GM21825 (cell line): ENCODE results near the gene SLC13A4.
"Not testable (repeated sequence)": the region's sequence is repeated elsewhere in the genome, so short reads cannot be mapped to it uniquely, and the experiment has no call there.

Source experiments
- ATAC-seq: cut with Tn5 transposase; IDR thresholded peaks from one replicate; pipeline ENCODE4 v1.9.1; 2021; ENCODE audit warnings: mild to moderate bottlenecking, moderate library complexity; ENCODE audit not compliant: unreplicated experiment

The SLC13A4 gene

DNA sequence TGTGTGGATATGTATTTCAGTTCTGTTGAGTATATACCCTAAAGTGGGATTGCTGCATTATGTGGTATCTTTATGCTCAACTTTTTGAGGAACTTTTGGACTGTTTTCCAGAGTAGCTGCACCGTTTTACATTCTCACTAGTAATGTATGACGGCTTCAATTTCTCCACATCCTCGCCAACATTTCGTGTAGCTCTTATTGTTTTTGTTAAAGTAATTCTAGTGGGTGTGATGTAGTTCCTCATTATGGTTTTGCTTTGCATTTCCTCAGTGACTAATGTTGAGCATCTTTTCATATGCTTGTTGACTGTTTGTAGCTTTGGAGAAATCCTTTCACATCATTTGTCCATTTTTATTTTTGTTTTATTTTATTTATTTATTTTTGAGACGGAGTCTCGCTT is 61.1 kb downstream of the SLC13A4 start:
- no peak for ATAC-seq

DNA sequence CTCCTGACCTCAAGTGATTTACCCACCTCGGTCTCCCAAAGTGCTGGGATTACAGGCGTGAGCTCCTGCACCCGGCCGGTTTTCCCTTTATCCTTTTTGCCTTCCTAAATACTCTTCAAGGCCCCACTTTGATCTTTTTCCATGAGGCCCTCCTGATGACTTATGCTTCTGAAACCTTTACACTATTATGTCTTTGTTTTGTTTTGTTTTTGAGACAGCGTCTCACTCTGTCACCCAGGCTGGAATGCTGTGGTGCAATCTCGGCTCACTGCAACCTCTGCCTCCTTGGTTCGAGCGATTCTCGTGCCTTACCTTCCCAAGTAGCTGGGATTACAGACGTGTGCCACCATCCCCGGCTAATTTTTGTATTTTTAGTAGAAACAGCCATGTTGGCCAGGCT is 61.8 kb downstream of the SLC13A4 start:
- no peak for ATAC-seq

DNA sequence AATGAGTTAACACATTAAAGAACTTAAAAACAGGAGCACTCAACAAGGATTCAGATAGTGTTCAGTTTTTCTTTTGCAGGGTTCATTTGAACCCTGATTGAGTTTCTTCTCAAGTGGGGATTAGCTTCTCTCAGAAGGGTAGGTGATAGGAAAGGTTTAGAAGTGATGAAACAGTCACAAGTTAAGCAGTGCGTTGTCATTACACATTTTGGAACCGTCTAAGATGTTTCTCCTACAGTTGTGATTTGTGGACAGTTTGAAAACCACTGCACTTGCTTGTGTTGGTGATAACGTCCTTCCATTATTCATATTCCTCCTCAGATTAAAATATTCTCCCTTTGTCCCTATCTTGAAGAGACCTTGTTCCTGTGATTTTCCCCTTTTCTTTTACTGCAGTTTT is 62.9 kb downstream of the SLC13A4 start:
- ATAC-seq, result no peak

DNA sequence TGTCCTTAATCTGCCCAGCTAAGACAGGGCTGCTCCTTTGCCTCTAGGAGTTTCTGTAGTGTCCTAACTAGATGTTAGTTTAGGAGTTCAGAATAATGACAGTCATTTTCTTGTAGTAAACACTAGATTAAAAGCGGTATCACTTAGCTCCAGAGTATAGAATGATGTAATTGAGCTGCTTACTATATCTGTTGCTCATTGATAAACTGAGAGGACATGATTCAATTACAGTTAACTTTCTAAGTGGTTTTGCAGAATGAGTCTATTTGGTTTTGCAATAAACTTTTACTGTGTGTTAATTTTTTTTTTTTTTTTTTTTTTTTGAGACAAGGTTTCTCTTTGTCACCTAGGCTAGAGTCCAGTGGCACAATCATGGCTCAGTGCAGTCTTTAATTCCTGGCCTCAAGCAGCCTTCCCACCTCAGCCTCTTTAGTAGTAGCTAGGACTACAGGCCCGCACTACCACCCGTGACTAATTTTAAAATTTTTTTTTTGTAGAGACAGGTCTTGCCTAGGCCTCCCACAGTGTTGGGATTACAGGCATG is 63.9 kb downstream of the SLC13A4 start:
- no peak for ATAC-seq

DNA sequence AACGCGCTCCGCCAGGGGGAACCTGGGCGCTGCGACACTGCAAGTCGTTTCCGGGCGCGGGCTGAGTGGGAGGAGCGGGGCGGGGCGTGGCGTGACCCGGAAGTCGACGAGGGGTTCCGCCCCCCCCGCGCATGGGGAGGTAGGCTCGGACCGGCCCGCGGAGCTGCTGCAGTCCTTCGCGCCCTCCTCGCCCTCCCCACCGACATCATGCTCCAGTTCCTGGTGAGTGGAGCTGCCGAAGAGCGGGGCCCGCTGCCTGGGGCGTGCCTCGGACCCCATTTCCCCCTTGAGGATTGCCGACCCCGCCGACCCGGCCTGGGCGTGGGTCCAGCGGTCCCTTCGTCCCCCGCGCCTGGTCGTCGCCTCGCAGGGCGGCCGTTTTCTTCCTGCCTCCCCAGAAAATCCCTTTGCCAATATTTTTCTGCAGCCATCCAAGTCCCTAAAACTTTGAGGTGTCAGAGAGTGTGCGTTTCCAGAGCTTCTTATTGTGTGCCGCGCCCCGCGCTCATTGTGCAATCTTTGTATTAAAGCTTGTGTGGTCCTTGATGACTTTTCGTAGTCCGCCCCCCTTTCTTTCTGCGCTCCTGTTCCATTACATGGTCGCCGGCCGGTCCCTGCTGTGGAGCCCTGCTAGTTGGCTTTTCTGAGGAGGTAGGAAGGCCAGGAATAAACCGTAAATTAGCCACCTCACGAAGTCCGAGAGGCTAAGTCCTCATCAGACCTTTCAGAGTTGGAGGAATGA is 65.4 kb downstream of the SLC13A4 start, which contains the start of gene STMP1:
Gene STMP1 (plus strand): TSS at position 142 of the 742 bp plus-strand sequence.
- peak; percentile 93 for ATAC-seq

DNA sequence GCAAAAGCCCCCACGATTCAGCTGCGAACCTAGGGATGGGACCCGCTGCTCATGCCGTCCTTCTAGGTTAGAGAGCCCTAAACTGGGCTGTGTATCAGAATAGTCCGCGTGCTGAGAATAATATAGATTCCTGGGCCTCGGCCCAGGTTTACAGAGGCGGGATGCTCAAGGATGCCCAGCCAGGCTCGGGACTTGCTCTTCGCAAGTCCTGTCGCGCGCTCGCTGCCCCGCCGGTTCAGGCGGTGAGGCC is 65.9 kb downstream of the SLC13A4 start:
- no peak for ATAC-seq

DNA sequence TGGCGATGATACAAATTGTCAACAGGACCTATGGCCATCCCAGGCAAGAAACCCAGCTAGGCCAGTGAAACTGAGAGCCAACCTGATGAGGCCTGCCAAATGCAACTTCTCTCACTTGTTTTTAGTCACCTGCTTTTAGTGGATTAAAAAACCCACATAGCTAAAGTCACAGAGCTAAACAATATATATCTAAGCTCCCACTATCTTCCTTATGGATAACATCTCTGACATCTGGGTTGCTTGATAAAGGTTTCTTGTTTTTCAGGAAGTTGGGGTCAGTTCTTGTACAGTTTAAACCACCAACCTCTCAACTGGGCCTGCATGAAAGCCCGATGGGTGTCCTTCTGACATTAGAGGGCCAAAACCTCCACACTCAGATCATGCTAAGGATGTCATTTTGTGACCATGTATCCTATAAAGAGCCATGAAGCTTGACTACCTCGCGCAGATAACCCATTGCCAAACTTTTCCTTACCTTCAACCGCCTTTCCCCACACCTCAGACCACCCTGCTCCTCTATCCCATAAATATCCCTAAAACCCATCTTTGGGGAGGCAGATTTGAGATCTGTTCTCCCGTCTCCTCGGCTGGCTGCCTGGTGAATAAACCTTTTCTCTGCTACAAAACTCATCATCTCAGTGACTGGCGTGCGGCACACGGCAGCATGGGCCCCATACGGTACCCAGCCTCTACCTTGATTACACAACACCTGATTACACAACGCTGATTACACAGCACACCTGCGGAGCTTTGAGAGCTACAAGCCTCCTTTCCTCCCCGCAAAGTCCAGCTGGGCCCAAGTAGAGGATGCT is 66.5 kb downstream of the SLC13A4 start:
- ATAC-seq, result peak; percentile 1

DNA sequence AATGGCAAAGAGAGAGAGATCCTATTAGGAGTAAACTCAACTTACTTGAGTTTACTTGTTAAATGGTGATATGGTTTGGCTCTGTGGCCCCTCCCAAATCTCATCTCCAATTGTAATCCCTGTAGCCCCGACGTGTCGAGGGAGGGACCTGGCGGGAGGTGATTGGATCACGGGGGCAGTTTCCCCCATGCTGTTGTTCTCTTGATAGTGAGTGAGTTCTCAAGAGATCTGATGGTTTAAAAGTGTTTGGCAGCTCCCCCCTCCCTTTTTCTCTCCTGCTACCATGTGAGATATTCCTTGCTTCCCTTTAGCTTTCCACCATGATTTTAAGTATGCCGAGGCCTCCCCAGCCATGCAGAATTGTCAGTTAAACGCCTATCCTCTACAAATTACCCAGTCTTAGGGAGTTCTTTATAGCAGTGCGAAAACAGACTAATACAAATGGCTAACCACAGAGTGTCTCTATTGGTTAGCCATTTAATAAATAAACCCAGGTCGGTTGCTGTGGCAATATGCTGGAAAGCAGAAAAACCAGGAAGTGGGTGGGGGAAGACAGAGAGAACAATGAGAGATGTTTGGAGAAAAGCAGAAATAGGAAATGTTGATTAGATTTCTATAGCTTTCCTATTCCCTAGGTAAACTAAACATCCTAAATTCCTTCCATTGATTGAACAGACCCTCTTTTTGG is 68.7 kb downstream of the SLC13A4 start:
- ATAC-seq, result no peak

DNA sequence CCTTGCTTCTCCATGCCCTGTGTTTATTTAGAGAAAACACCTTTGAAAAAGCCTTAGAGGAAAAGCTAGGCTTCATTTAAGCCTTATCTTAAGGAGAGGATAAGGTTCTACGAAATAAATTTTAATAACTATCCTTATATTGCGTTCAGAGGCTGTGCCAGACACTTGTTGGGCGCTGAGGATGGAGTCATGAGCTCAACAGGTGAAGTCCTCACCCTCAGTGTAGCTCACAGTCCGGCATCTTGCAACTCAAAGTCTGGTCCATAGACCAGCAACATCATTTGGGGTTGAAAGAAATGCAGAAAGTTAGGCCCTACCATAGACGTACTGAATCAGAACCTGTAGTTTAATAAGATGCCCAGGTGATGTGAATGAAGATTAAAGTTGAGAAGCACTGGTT is 69.4 kb downstream of the SLC13A4 start:
- ATAC-seq, result no peak

DNA sequence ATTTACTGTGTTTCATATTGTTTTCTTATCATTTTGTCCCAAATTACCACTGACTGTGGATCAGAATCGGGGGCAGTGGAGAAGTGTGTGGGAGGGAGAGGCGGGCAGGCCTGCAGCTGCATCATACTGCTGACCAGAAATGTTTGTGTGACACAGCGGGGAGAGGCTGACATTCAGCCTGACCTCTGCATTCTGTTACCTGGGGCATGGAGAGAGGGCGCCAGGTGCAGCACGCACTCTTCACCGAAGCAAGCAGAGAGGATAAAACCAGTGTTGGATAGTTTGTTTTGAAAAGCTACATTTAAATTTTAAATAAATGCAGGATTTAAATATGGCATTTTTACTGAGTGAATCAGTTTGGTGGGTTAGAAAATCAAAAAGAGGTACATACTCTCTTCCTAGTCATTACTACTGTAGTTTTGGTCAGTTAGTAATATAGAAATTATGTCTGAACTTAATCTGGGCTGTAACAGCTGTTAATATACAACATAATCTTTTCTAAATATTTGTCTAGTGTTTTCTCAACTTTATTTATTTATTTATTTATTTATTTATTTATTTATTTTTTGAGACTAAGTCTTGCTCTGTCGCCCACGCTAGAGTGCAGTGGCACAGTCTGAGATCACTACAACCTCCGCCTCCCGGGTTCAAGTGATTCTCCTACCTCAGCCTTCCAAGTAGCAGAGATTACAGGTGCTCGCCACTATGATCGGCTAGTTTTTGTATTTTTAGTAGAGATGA is 74.5 kb downstream of the SLC13A4 start:
- ATAC-seq, result no peak

DNA sequence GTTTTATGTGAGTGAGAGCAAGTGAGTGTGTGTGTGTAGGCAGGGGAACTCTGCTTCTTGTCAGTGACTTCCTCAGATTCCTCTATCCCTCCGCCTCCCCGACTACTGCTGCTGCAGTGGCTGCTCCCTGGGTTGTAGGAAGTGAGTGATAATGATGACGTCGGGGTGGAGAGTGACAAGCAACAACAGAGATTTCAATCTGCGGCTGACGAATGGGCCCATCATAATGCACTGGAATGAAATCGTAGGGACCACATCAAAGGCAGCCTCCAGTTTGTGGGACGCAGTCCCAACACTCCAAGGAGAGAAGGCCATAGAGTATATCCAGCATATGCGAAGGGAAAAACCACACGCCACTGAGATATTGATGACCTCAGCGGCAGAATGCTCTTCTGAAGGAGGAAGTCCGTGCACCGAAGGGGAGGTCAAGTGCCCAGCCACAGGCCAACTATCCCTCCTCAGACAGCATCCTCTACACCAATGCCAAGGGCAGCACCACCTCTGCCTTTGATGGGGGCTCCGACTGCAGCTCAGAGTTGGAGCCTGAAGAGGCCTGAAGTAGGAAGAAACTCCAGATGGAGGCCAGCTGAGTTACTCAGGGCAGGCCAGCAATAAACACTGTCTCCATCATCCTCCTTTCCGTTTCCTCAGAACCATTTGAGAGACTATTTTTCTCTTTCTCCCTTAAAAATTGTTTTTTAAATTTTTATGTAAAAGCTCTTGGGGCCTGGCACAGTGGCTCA is 77.0 kb downstream of the SLC13A4 start:
- ATAC-seq, result no peak

DNA sequence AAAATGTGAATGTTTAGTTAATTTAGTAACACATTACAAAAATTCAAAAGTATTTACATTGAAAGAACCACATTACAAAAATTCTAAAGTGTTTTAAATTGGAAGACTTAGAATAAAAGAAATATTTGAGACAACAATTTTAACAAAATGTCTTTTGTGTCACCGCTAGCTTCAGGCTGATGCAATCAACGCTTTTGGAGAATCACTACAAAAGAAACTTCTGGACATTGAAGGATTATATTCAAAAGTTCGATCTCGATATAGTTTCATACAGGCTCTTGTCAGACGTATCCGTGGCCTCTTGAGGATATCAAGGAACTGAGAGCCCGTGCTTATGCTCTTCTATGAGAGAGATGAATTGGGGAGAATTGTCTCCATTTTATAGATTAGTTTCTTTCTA is 79.8 kb downstream of the SLC13A4 start:
- ATAC-seq, result no peak

DNA sequence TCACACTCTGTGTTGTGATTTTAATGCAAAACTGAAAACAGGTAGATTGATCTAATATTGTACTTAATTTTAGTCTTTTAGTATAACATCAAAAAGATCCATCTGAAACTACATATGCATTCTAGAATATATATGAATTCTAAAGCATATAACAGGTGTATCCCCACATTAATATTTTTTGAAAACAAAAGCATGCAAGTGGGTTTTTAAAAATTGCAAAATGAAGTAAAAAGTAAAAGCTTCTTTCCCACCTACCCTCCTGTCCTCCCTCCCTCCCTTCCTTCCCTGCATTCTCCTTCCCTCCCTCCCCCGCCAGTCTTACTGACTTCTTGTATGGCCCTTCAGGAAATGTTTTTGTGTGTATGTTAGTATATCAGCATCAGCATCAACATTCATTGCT is 80.2 kb downstream of the SLC13A4 start:
- no peak for ATAC-seq

DNA sequence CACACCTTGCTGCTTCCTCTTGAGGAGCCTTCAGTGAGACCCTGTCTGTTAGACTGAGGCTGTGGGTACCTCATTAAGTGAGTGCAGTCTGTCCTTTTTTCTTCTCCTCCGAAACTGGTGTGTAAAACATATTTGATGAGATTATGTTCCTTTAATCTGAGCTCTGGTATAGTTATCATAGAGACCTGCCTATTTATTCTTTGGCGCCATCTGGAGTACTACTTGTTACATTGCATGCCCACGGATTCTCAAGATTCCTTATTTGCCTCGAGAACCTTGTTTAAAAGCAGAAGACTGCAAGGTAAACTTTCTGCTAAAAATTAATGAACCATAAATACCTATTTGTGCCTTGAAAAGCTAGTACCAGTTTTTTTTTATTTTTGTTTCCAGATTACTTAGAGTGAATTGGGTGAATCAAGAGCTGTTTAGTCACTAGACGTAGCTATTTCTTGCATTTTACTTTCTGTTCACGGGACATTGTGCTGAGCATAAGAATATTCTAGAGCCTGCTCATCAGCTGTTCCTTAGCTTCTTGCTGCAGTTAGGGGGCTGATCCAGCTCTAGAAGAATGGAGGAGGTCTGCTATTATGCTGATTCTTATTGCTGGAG is 82.6 kb downstream of the SLC13A4 start:
- ATAC-seq, result peak; percentile 64

DNA sequence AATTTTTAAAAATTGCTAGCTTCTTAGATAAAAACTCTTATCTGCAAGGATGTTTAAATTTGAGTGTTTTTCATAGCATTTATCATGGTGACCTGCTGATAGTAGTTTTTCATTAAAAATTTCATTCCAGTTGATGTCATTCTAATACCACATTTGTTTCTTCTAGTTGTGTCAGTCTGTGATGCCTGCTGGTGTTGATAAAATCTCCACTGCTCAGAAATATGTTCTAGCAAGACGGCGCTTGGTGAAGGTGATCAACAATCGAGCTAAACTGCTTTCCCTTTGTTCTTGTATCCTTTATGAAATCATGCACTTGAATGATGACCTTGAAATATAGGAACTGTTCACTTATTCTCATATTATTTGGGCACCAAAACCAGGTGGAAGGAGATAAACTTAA is 83.3 kb downstream of the SLC13A4 start:
- ATAC-seq, result no peak

DNA sequence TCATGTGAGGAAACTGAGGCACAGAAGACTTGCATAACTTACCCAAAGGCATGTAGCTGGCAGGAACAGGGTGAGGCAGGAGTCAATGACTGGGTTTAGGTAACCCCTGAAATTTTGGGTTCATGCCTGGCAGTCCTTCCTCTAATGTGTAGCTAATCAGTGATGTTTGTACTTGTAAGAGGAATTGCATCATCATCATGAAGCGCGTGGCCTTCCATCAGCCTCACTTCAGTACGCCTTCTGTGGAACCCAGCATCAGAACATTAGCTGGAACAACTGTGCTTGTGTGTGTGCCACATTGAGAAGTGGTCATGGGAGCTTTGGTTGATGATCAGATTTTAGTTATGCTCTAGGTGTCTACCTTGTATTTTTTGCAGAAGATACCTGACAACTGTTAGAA is 83.8 kb downstream of the SLC13A4 start:
- ATAC-seq, result no peak

DNA sequence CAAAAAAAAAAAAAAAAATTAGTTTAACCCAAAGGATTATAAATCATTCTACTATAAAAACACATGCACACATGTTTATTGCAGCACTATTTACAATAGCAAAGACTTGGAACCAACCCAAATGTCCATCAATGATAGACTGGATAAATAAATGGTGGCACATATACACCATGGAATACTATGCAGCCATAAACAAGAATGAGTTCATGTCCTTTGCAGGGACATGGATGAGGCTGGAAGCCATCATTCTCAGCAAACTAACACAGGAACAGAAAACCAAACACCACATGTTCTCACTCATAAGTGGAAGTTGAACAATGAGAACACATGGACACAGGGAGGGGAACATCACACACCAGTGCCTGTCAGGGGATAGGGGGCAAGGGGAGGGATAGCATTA is 88.3 kb downstream of the SLC13A4 start:
- not testable (repeated sequence) for ATAC-seq

DNA sequence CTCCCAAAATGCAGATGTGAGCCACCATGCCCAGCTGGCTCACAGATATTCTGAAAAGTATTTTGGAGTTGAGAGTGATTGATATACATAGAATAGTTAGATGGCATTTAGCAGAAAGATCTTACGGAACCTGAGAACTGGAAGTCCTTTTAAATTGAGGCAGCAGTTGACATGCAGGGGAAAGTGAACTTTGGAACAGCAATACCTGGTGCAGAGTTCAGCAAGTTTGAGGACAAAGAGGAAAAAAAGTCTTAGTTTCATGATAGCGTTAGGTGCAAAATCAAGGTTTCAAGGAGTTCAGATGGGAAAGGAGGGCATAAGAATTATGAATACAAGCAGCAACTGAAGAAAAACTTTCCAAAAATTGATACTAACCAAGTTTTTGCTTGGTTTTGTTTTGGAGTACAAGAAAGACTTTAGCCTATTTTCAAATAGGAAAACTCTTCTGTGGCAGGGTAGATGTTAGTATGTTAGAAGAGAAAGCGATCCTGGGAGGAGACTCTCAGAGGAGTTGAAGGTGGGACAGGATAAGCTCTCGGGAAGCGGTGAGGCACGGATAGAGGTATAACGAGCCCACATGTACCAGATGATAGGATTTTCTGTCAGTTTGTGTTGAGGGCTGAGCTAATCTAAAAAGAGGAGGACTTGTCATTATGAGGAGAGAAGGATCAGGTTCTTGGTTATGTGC is 93.7 kb downstream of the SLC13A4 start:
- no peak for ATAC-seq
